Aorta (tissue), 5 donors: ENCODE results near the gene PLEKHG2. TPM values are rescaled to one million over a fixed set of nuclear protein-coding genes. Genes with fewer than 3 reads are reported as not detected.

Experiments
- ATAC-seq: fragments of 200-7000 bp; cut with Tn5 transposase; one replicate; pipeline ENCODE4 v1.9.1; 2022; ENCODE audit warnings: moderate library complexity; ENCODE audit not compliant: low FRiP score
- DNase-seq, 2 donors: peaks; one replicate each; pipeline ENCODE4 v3.0.0-alpha.2; 2020
- H3K27ac ChIP-seq, 2 donors: one replicate each; pipeline ENCODE4 v1.5.1; 2013; ENCODE audit warnings: low read length in 2 of 2, mild to moderate bottlenecking in 2 of 2, moderate library complexity in 2 of 2, control low read depth in 1 of 2, inconsistent platforms in 1 of 2, low read depth in 1 of 2
- H3K27me3 ChIP-seq, 2 donors: one replicate each; pipeline ENCODE4 v1.6.1; 2013; ENCODE audit warnings: control low read depth in 1 of 2, low read length in 1 of 2, mild to moderate bottlenecking in 1 of 2, moderate library complexity in 1 of 2; ENCODE audit not compliant: insufficient read depth in 2 of 2, control insufficient read depth in 1 of 2
- H3K36me3 ChIP-seq, 2 donors: one replicate each; pipeline ENCODE4 v1.6.1; 2013; ENCODE audit warnings: control low read depth in 1 of 2, low read length in 1 of 2, mild to moderate bottlenecking in 1 of 2; ENCODE audit not compliant: insufficient read depth in 2 of 2, control insufficient read depth in 1 of 2
- H3K4me1 ChIP-seq, 2 donors: one replicate each; pipeline ENCODE4 v1.6.1; 2013; ENCODE audit warnings: low read length in 2 of 2, control low read depth in 1 of 2, mild to moderate bottlenecking in 1 of 2, moderate library complexity in 1 of 2; ENCODE audit not compliant: insufficient read depth in 2 of 2, control insufficient read depth in 1 of 2
- H3K4me3 ChIP-seq, 2 donors: one replicate each; pipeline ENCODE4 v1.5.1; 2013; ENCODE audit warnings: low read length in 2 of 2, control low read depth in 1 of 2, mild to moderate bottlenecking in 1 of 2
- H3K9me3 ChIP-seq: one replicate; pipeline ENCODE4 v1.6.1; 2013; ENCODE audit warnings: mild to moderate bottlenecking, low read length; ENCODE audit not compliant: control insufficient read depth
- WGBS, 2 donors: extraction: QIAGEN DNeasy Blood & Tissue Kit; methylation state at CpG; one replicate each; pipeline ENCODE4 v1.1.7; 2013; 5-methylcytosine and 5-hydroxymethylcytosine counted together
- intact Hi-C, 2 donors: fragments of 100-400 bp; cut with DNase I; formaldehyde crosslinking; loops; one replicate each; pipeline versions ENCODE4 v1.14.2 to v1.15.0; 2022
- polyA plus RNA-seq, 2 donors: library from polyadenylated mRNA; stranded (reverse); fragments of 200-250 nt; gene quantifications; one replicate each; pipeline ENCODE4 v1.2.3, GENCODE V29; 2013
- total RNA-seq, 2 donors: library from RNA; stranded (reverse); fragmentation: NEBNext Ultra II Directional; extraction: Animal tissue kit (Norgen Biotek cat#: 25700); gene quantifications; one replicate each; pipeline ENCODE4 v1.2.1, GENCODE V29; 2021
- donor health status: healthy with polysubstance abuse.
- donor health status: Bipolar disorder and iron deficiency.
- donor health status: DM: no; HTN: no; CAD: no.
- donor health status: DM: no; HTN: no; CAD: no.
- donor health status: DM: yes; HTN: yes; CAD: no.

PLEKHG2 gene
- total and polyA plus RNA-seq, 4 donors: 15.3 to 98.1 (median 80.4) TPM

- intact Hi-C loops: no loop called here
- peak in 1 of 2 donors; percentile 72 for DNase-seq
These were observed 18.5 kb downstream of the PLEKHG2 start for GRCh38 chr19:39430675-39431593.

GRCh38 chr19:39432677-39433025 is 20.2 kb downstream of the PLEKHG2 start:
- intact Hi-C loops: no loop called here
- no peak overlapping the region for H3K4me3 ChIP-seq
- no peaks in the 10 kb centered on the region for H3K9me3 ChIP-seq
- DNase-seq (no peak), ATAC-seq (no peak)
- WGBS, 2 donors: 94% methylated on average over 8 of the region's 8 CpGs
- peaks cover 2 to 6% of the 10 kb centered on the region in 2 donors for H3K36me3 ChIP-seq
- H3K27me3 ChIP-seq: no peaks in the 10 kb centered on the region
- peaks cover 0 to 2% of the 10 kb centered on the region in 2 donors for H3K4me1 ChIP-seq
- H3K27ac ChIP-seq: no peak overlapping the region

More at GRCh38 chr19:39430675-39431593, 18.5 kb downstream of the PLEKHG2 start:
- 71 to 74% methylated on average over 25 of the region's 25 CpGs for WGBS, 2 donors
- Histone ChIP-seq H3K4me3 (no peak overlapping the region), H3K4me1 (peaks cover 0 to 2% of the 10 kb centered on the region in 2 donors), H3K9me3 (no peaks in the 10 kb centered on the region), H3K36me3 (peaks cover 2 to 6% of the 10 kb centered on the region in 2 donors), H3K27me3 (no peaks in the 10 kb centered on the region), H3K27ac (no peak overlapping the region)
- no peak for ATAC-seq

GRCh38 chr19:39433480-39434079 is 21.1 kb downstream of the PLEKHG2 start:
- intact Hi-C loops: no loop called here
- no peak for DNase-seq
- no peak overlapping the region for H3K4me3 ChIP-seq
- H3K27me3 ChIP-seq: no peaks in the 10 kb centered on the region
- no peaks in the 10 kb centered on the region for H3K9me3 ChIP-seq
- 94% methylated on average over 8 of the region's 8 CpGs for WGBS, 2 donors
- peaks cover 2 to 6% of the 10 kb centered on the region in 2 donors for H3K36me3 ChIP-seq
- peaks cover 0 to 2% of the 10 kb centered on the region in 2 donors for H3K4me1 ChIP-seq
- H3K27ac ChIP-seq: no peak overlapping the region
- ATAC-seq: no peak

GRCh38 chr19:39434123-39435076 is 21.9 kb downstream of the PLEKHG2 start:
- Histone ChIP-seq H3K4me1 (peaks cover 0 to 2% of the 10 kb centered on the region in 2 donors), H3K27me3 (no peaks in the 10 kb centered on the region), H3K27ac (no peak overlapping the region), H3K36me3 (peaks cover 2 to 6% of the 10 kb centered on the region in 2 donors), H3K4me3 (no peak overlapping the region), H3K9me3 (no peaks in the 10 kb centered on the region)
- 57 to 59% methylated on average over 10 of the region's 10 CpGs for WGBS, 2 donors
- intact Hi-C loops: loop anchor here in 1 of 2 donors (5.0 kb wide), 2 partner anchors 42 to 98 kb away; partner anchors contain the start of genes EID2B, MED29 and PAF1
- ATAC-seq (no peak), DNase-seq (no peak)

- WGBS, 2 donors: 0% methylated on average over 60 to 61 of the region's 61 CpGs
- H3K4me1 ChIP-seq: peaks cover 0 to 2% of the 10 kb centered on the region in 2 donors
- ATAC-seq: peak; percentile 99
- H3K27me3 ChIP-seq: no peaks in the 10 kb centered on the region
- peak; percentile 99 to 100 for DNase-seq
- peak within 1 kb of the TSS in 1 of 2 donors; percentile 49 for H3K27ac ChIP-seq
- H3K9me3 ChIP-seq: no peaks in the 10 kb centered on the region
- peaks cover 2 to 6% of the 10 kb centered on the region in 2 donors for H3K36me3 ChIP-seq
- intact Hi-C loops: loop anchor here (1.0 to 5.0 kb wide), 3 partner anchors 23 to 97 kb away; partner anchors contain the start of genes EID2B (in 1 of the 2), MED29 (in 1 of the 2), PAF1 (in 1 of the 2) and PLEKHG2 (in 1 of the 2)
- H3K4me3 ChIP-seq: peak within 1 kb of the TSS; percentile 31 to 61
These were observed 23.3 kb downstream of the PLEKHG2 start, which contains the start of gene RPS16 for GRCh38 chr19:39435499-39436349. RPS16 (minus strand) TSS chr19:39435949; CDS start chr19:39435895, 54 bp downstream.

GRCh38 chr19:39436350-39436716 is 23.9 kb downstream of the PLEKHG2 start:
- Histone ChIP-seq H3K9me3 (no peaks in the 10 kb centered on the region), H3K27ac (no peak overlapping the region), H3K4me1 (peaks cover 0 to 2% of the 10 kb centered on the region in 2 donors), H3K4me3 (peak overlapping the region in 1 of 2 donors; percentile 27), H3K36me3 (peaks cover 2 to 6% of the 10 kb centered on the region in 2 donors), H3K27me3 (no peaks in the 10 kb centered on the region)
- DNase-seq (no peak), ATAC-seq (no peak)
- WGBS, 2 donors: 0 to 1% methylated on average over 2 of the region's 2 CpGs
- intact Hi-C loops: loop anchor here (1.0 to 5.0 kb wide), 3 partner anchors 24 to 96 kb away; partner anchors contain the start of genes EID2B (in 1 of the 2), MED29 (in 1 of the 2), PAF1 (in 1 of the 2) and PLEKHG2 (in 1 of the 2)

- H3K36me3 ChIP-seq: peaks cover 0 to 5% of the 10 kb centered on the region in 2 donors
- intact Hi-C loops: loop anchor here in 1 of 2 donors (5.0 kb wide), 2 partner anchors 46 to 94 kb away; partner anchors contain the start of genes EID2B, MED29 and PAF1
- no peak overlapping the region for H3K4me3 ChIP-seq
- no peak for ATAC-seq
- no peaks in the 10 kb centered on the region for H3K27me3 ChIP-seq
- peaks cover 0 to 2% of the 10 kb centered on the region in 2 donors for H3K4me1 ChIP-seq
- H3K27ac ChIP-seq: no peak overlapping the region
- 78 to 81% methylated on average over 9 of the region's 9 CpGs for WGBS, 2 donors
- DNase-seq: no peak
- no peaks in the 10 kb centered on the region for H3K9me3 ChIP-seq
These were observed 25.9 kb downstream of the PLEKHG2 start for GRCh38 chr19:39438270-39438934.
